ENCODE data around the gene C9.

GRCh38 chr5:39255406-39255805 lies 108.9 kb downstream of the C9 start:
- TF ChIP-seq POLR2A (IDR thresholded peaks at IDR 0.05) (no peak), CTCF (IDR thresholded peaks at IDR 0.05) (no peak)
